Liver (tissue), 3 donors: ENCODE results near the gene CPNE8.

Experiments
- SP1 ChIP-seq: IDR thresholded peaks from 2 replicates; pipeline ENCODE4 v1.6.1; 2018; ENCODE audit warnings: antibody characterized with exemption, mild to moderate bottlenecking
- TAF1 ChIP-seq: conservative IDR thresholded peaks from 2 replicates; pipeline ENCODE4 v1.6.1; 2016; ENCODE audit warnings: antibody characterized with exemption, mild to moderate bottlenecking
- YY1 ChIP-seq: IDR thresholded peaks from 2 replicates; pipeline ENCODE4 v1.6.1; 2016; ENCODE audit warnings: antibody characterized with exemption, mild to moderate bottlenecking
- TF ChIP-seq, protein P1 (sequence below): fragments of 150-350 bp; IDR thresholded peaks from 2 replicates; pipeline ENCODE4 v1.5.1; 2017; ENCODE audit warnings: improper control_type of control experiment, low read depth, low read length; ENCODE audit not compliant: missing input control
- TF ChIP-seq, protein P2 (sequence below): IDR thresholded peaks from 2 replicates; pipeline ENCODE4 v1.6.1; 2016; ENCODE audit warnings: antibody characterized with exemption
- donor health status: healthy.
- donor health status: healthy.

DNA sequence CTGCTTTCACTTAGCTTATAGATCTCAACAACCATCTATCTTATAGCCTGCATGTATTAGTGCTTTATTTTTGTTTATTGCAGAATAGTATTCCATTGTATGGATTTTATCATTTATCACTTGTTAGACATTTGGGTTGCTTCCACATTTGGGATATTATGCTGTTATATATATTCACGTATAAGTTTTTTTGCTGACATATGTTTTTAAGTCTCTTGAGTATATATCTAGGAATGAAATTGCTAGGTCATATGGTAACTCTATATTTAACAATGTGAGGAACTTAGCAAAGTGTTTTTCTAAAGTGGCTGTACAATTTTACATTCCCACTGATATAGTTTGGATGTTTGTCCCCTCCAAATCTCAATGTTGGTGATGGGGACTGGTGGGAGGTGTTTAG is 208.1 kb downstream of the CPNE8 start:
- TF ChIP-seq, protein P1, sequence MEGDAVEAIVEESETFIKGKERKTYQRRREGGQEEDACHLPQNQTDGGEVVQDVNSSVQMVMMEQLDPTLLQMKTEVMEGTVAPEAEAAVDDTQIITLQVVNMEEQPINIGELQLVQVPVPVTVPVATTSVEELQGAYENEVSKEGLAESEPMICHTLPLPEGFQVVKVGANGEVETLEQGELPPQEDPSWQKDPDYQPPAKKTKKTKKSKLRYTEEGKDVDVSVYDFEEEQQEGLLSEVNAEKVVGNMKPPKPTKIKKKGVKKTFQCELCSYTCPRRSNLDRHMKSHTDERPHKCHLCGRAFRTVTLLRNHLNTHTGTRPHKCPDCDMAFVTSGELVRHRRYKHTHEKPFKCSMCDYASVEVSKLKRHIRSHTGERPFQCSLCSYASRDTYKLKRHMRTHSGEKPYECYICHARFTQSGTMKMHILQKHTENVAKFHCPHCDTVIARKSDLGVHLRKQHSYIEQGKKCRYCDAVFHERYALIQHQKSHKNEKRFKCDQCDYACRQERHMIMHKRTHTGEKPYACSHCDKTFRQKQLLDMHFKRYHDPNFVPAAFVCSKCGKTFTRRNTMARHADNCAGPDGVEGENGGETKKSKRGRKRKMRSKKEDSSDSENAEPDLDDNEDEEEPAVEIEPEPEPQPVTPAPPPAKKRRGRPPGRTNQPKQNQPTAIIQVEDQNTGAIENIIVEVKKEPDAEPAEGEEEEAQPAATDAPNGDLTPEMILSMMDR: no peak
- TF ChIP-seq TAF1 (no peak), YY1 (no peak), SP1 (no peak)
- TF ChIP-seq, protein P2, sequence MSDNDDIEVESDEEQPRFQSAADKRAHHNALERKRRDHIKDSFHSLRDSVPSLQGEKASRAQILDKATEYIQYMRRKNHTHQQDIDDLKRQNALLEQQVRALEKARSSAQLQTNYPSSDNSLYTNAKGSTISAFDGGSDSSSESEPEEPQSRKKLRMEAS: no peak
